Lung microvascular endothelial cell (primary cell): Measurements from ENCODE around the gene LTBP2. TPM values are rescaled to one million over a fixed set of nuclear protein-coding genes. Genes with fewer than 3 reads are reported as not detected.
"Not testable (repeated sequence)": the region's sequence is repeated elsewhere in the genome, so short reads cannot be mapped to it uniquely, and the experiment has no call there.

Experiments used
- DNase-seq, 2 donors: peaks; one replicate each; pipeline versions ENCODE4 v3.0.0 to v3.0.0-alpha.2; 2010; ENCODE audit warnings: low read depth in 2 of 2
- total RNA-seq: library from RNA; depleted of rRNA; stranded (reverse); fragments of >200 nt; gene quantifications from 2 replicates; pipeline ENCODE4 v1.2.1, GENCODE V29; 2014

Gene LTBP2
- total RNA-seq, 1 donor from 2014 or later = 6.2 TPM

GRCh38 chr14:74554742-74555362 is 57.2 kb downstream of the LTBP2 start:
- DNase-seq = peak in 1 of 2 donors; percentile 49

GRCh38 chr14:74552623-74553022 is 59.4 kb downstream of the LTBP2 start:
- peak; percentile 82 for DNase-seq

- DNase-seq = peak in 1 of 2 donors; percentile 35
These were observed 60.3 kb downstream of the LTBP2 start for GRCh38 chr14:74551431-74552371.

- no peak for DNase-seq
These were observed 61.0 kb downstream of the LTBP2 start for GRCh38 chr14:74551001-74551400.

- no peak for DNase-seq
These were observed 62.0 kb downstream of the LTBP2 start for GRCh38 chr14:74550071-74550470.

- no peak for DNase-seq
These were observed 62.4 kb downstream of the LTBP2 start for GRCh38 chr14:74549588-74549987.

- peak; percentile 54 to 59 for DNase-seq
These were observed 63.2 kb downstream of the LTBP2 start for GRCh38 chr14:74548881-74549280.

GRCh38 chr14:74547331-74547927 is 64.6 kb downstream of the LTBP2 start:
- no peak for DNase-seq

- DNase-seq = no peak
These were observed 65.6 kb downstream of the LTBP2 start for GRCh38 chr14:74546416-74546815.

GRCh38 chr14:74545386-74545785 is 66.7 kb downstream of the LTBP2 start:
- no peak for DNase-seq

GRCh38 chr14:74543771-74544438 is 68.1 kb downstream of the LTBP2 start:
- no peak for DNase-seq

- no peak for DNase-seq
These were observed 69.9 kb downstream of the LTBP2 start for GRCh38 chr14:74542056-74542685.

- no peak for DNase-seq
These were observed 70.8 kb downstream of the LTBP2 start for GRCh38 chr14:74541225-74541624.

- no peak for DNase-seq
These were observed 72.5 kb downstream of the LTBP2 start for GRCh38 chr14:74539503-74539902.

- DNase-seq = no peak
These were observed 73.3 kb downstream of the LTBP2 start for GRCh38 chr14:74538411-74539391.

GRCh38 chr14:74536336-74536735 is 75.7 kb downstream of the LTBP2 start:
- DNase-seq = not testable (repeated sequence)

- DNase-seq = no peak
These were observed 76.2 kb downstream of the LTBP2 start for GRCh38 chr14:74535756-74536325.

- no peak for DNase-seq
These were observed 78.5 kb downstream of the LTBP2 start for GRCh38 chr14:74533576-74533975.

GRCh38 chr14:74532246-74532645 is 79.8 kb downstream of the LTBP2 start:
- no peak for DNase-seq

- peak; percentile 33 to 47 for DNase-seq
These were observed 80.6 kb downstream of the LTBP2 start for GRCh38 chr14:74531467-74531866.
